ENCODE results near the gene ITLN2. TPM values are rescaled to one million over a fixed set of nuclear protein-coding genes. Genes with fewer than 3 reads are reported as not detected.
"Not testable (repeated sequence)": the region's sequence is repeated elsewhere in the genome, so short reads cannot be mapped to it uniquely, and the experiment has no call there.

Gene ITLN2
- total RNA-seq, 2 experiments from 2014 or later, result not detected

- ChIA-PET POLR2A (interaction anchor here (1.1 kb wide), 1 partner anchor 114 kb away, joined by 4 read pairs; no protein-coding TSS in a partner anchor), CTCF (interaction anchor here (0.6 to 6.5 kb wide), 52 partner anchors 9 to 332 kb away, joined by 3 to 296 read pairs (median 5); partner anchors contain the start of genes CD244, KLHDC9, LY9 and SLAMF7)
- DNase-seq, result peak; percentile 81
- Mint-ChIP-seq H3K9me3 (no peaks in the 10 kb centered on the region), H3K36me3 (no peaks in the 10 kb centered on the region), H3K4me3 (no peak overlapping the region), H3K27me3 (no peaks in the 10 kb centered on the region), H3K4me1 (ENCODE audit: low read depth) (peaks cover 2% of the 10 kb centered on the region), H3K27ac (no peak overlapping the region)
- intact Hi-C loops (cut with micrococcal nuclease), result loop anchor here (1.0 to 2.0 kb wide), 4 partner anchors 116 to 270 kb away; no protein-coding TSS in a partner anchor
Observed at GRCh38 chr1:160951443-160952128, 3.0 kb downstream of the ITLN2 start.

DNA sequence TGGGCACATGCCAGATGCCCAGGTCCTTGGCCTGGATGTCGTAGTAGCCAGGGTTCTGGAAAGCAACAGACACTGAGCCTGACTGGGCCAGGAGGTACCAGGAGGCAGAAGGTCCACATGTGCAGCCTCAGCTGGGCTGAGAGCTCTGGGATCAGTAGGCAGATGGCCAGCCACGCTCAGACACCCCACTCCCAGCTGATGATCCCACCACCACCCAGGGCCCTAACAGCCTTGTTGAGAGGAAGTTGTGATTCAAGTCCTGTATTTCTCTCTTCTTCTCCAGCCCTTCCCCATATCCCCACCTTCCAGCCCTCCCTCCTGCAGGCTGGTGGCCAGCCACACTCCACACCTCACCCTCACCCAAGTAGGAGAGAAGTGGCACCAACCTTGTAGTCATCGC lies 4.0 kb downstream of the ITLN2 start:
- DNase-seq, result no peak
- Mint-ChIP-seq H3K4me3 (no peak overlapping the region), H3K27me3 (no peaks in the 10 kb centered on the region), H3K4me1 (ENCODE audit: low read depth) (peaks cover 2% of the 10 kb centered on the region), H3K27ac (no peak overlapping the region), H3K36me3 (no peaks in the 10 kb centered on the region), H3K9me3 (no peaks in the 10 kb centered on the region)
- ChIA-PET POLR2A (interaction anchor here (1.1 kb wide), 1 partner anchor 113 kb away, joined by 4 read pairs; no protein-coding TSS in a partner anchor), CTCF (interaction anchor here (0.6 to 6.5 kb wide), 28 partner anchors 10 to 272 kb away, joined by 3 to 296 read pairs (median 7); partner anchors contain the start of genes CD244, LY9 and SLAMF7)
- intact Hi-C loops (cut with micrococcal nuclease), result loop anchor here (1.0 to 2.0 kb wide), 4 partner anchors 115 to 269 kb away; no protein-coding TSS in a partner anchor

DNA sequence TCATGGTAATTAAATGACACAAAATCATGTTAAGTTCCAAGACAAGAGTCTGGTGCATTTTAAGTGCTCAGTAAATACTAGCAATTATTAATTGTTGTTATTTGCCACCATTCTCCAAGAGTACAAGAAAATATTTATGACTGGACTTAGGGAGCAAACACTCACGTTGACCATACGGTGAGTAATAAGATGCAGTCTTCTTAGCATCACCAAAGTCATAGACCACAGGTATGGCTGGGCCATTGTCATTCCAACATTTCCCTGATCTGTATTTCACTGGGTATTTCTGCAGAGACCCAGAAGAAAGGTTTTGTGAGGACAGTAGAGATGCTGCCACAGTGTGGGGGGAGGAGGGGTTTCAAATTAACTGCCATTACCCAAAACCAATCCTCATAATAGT lies 4.7 kb downstream of the ITLN2 start:
- Mint-ChIP-seq H3K36me3 (no peaks in the 10 kb centered on the region), H3K27ac (no peak overlapping the region), H3K4me3 (no peak overlapping the region), H3K9me3 (no peaks in the 10 kb centered on the region), H3K4me1 (ENCODE audit: low read depth) (peaks cover 2% of the 10 kb centered on the region), H3K27me3 (no peaks in the 10 kb centered on the region)
- POLR2A ChIA-PET, result no interaction called here
- no peak for DNase-seq
- intact Hi-C loops (cut with micrococcal nuclease), result loop anchor here (2.0 to 10.0 kb wide), 3 partner anchors 65 to 223 kb away; partner anchors contain the start of gene ITLN1
- CTCF ChIA-PET, result interaction anchor here (3.3 to 6.5 kb wide), 3 partner anchors 9 to 172 kb away, joined by 24 to 296 read pairs (median 154); no protein-coding TSS in a partner anchor

GRCh38 chr1:160949216-160949880 lies 5.3 kb downstream of the ITLN2 start:
- POLR2A ChIA-PET; H3K4me3 Mint-ChIP-seq; H3K9me3 Mint-ChIP-seq; H3K36me3 Mint-ChIP-seq; DNase-seq; H3K27ac Mint-ChIP-seq; H3K27me3 Mint-ChIP-seq; H3K4me1 Mint-ChIP-seq (ENCODE audit: low read depth): not testable (repeated sequence)
- CTCF ChIA-PET, result interaction anchor here (3.3 to 6.5 kb wide), 3 partner anchors 8 to 172 kb away, joined by 24 to 296 read pairs (median 154); no protein-coding TSS in a partner anchor
- intact Hi-C loops (cut with micrococcal nuclease), result loop anchor here (10.0 kb wide), 1 partner anchor 65 kb away; the partner anchor contains the start of gene ITLN1

DNA sequence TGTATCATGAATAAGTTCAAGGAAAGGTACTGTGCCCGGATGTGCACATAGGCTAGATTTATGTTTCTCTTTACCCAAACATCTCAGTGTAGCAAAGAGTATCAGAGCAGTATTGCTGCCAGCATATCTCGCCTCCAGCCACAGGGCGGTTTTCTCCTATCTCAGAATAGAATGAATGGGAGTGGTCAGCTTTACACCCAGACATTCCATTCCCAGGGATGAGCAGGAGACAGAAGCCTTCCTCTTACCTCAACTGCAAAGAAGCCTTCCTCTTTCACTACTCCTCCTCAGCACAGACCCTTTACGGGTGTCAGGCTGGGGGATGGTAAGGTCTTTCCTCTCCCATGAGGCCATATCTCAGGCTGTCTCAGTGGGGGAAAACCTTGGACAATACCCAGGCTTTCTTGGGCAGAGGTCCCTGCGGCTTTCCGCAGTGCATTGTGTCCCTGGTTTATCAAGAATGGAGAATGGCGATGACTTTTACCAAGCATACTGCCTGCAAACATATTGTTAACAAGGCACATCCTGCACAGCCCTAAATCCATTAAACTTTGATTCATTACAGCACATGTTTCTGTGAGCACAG lies 7.3 kb downstream of the ITLN2 start:
- H3K9me3 Mint-ChIP-seq; H3K36me3 Mint-ChIP-seq; H3K27me3 Mint-ChIP-seq; POLR2A ChIA-PET; H3K27ac Mint-ChIP-seq; H3K4me1 Mint-ChIP-seq (ENCODE audit: low read depth); DNase-seq; CTCF ChIA-PET; H3K4me3 Mint-ChIP-seq: not testable (repeated sequence)
- intact Hi-C loops (cut with micrococcal nuclease), result loop anchor here (10.0 kb wide), 1 partner anchor 62 kb away; the partner anchor contains the start of gene ITLN1

GRCh38 chr1:160945881-160946280 lies 8.7 kb downstream of the ITLN2 start:
- H3K27ac Mint-ChIP-seq; DNase-seq; H3K9me3 Mint-ChIP-seq; H3K4me3 Mint-ChIP-seq; POLR2A ChIA-PET; H3K27me3 Mint-ChIP-seq; H3K36me3 Mint-ChIP-seq; H3K4me1 Mint-ChIP-seq (ENCODE audit: low read depth): not testable (repeated sequence)
- CTCF ChIA-PET, result interaction anchor here (2.1 to 2.2 kb wide), 2 partner anchors 111 to 168 kb away, joined by 6 to 11 read pairs; no protein-coding TSS in a partner anchor
- intact Hi-C loops (cut with micrococcal nuclease), result loop anchor here (10.0 kb wide), 1 partner anchor 61 kb away; the partner anchor contains the start of gene ITLN1

DNA sequence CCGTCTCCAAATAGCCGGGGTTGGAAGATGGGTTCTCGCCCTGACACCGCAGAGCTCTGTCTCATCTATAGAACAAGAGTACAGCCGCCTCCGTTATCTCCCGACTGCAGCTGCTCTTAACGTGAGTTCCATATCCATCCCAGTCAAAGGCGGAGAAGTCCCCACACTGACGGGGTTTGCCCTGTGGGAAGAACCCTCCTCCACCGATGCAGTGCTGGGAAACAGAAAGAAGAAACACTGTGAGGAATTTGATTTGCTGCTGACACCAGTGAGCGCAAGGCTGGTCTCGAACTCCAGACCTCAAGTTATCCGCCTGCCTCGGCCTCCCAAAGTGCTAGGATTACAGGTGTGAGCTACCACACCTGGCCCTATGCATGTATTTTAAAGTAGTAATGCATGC lies 9.5 kb downstream of the ITLN2 start:
- CTCF ChIA-PET, result interaction anchor here (0.8 to 2.2 kb wide), 3 partner anchors 9 to 168 kb away, joined by 6 to 11 read pairs (median 6); partner anchors contain the start of gene ITLN2
- H3K4me3 Mint-ChIP-seq, result no peak overlapping the region

GRCh38 chr1:160942926-160943325 lies 11.7 kb downstream of the ITLN2 start:
- H3K27me3 Mint-ChIP-seq, result no peaks in the 10 kb centered on the region
- DNase-seq, result no peak
- ChIA-PET POLR2A (no interaction called here), CTCF (interaction anchor here (0.6 kb wide), 1 partner anchor 109 kb away, joined by 3 read pairs; no protein-coding TSS in a partner anchor)
- H3K4me1 Mint-ChIP-seq (ENCODE audit: low read depth), result no peaks in the 10 kb centered on the region
- intact Hi-C loops (cut with micrococcal nuclease), result loop anchor here (10.0 kb wide), 1 partner anchor 58 kb away; the partner anchor contains the start of gene ITLN1
- H3K4me3 Mint-ChIP-seq, result no peak overlapping the region
- no peak overlapping the region for H3K27ac Mint-ChIP-seq
- no peaks in the 10 kb centered on the region for H3K9me3 Mint-ChIP-seq
- H3K36me3 Mint-ChIP-seq, result no peaks in the 10 kb centered on the region

More for the DNA sequence above, 9.5 kb downstream of the ITLN2 start:
- H3K27ac Mint-ChIP-seq, result no peak overlapping the region
- POLR2A ChIA-PET, result no interaction called here
- H3K9me3 Mint-ChIP-seq, result no peaks in the 10 kb centered on the region
- intact Hi-C loops (cut with micrococcal nuclease), result loop anchor here (10.0 kb wide), 1 partner anchor 60 kb away; the partner anchor contains the start of gene ITLN1
- no peak for DNase-seq
- no peaks in the 10 kb centered on the region for H3K27me3 Mint-ChIP-seq
- no peaks in the 10 kb centered on the region for H3K36me3 Mint-ChIP-seq
- no peaks in the 10 kb centered on the region for H3K4me1 Mint-ChIP-seq (ENCODE audit: low read depth)

GRCh38 chr1:160936666-160937065 lies 17.9 kb downstream of the ITLN2 start:
- CTCF ChIA-PET; H3K27ac Mint-ChIP-seq; intact Hi-C loops (cut with micrococcal nuclease); H3K27me3 Mint-ChIP-seq; H3K9me3 Mint-ChIP-seq; H3K4me1 Mint-ChIP-seq (ENCODE audit: low read depth); H3K4me3 Mint-ChIP-seq; DNase-seq; H3K36me3 Mint-ChIP-seq; POLR2A ChIA-PET: not testable (repeated sequence)

DNA sequence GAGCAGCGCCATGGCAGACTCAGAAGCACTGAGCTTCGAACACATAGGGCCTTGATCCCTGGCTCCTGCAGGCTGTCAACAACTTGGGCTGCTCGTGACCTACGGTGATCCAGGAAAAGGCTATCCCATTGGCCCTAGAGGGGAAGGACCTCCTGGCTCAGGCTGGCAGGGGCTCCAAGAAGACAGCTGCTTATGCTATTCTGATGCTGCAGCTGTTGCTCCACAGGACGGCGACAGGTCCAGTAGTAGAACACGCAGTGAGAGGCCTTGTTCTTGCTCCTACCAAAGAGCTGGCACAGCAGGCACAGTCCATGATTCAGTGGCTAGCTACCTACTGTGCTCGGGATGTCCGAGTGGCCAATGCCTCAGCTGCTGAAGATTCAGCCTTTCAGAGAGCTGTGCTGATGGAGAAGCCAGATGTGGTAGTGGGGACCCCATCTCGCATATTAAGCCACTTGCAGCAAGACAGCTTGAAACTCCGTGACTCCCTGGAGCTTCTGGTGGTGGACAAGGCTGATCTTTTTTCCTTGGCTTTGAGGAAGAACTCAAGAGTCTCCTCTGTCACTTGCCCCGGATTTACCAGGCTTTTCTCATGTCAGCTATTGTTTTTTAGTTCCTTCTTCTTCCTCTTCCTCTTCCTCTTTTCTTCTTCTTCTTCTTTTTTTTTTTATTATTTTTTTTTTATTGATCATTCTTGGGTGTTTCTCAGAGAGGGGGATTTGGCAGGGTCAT lies 18.9 kb downstream of the ITLN2 start:
- Mint-ChIP-seq H3K27ac (no peak overlapping the region), H3K4me1 (ENCODE audit: low read depth) (no peaks in the 10 kb centered on the region), H3K9me3 (no peaks in the 10 kb centered on the region), H3K27me3 (no peaks in the 10 kb centered on the region), H3K36me3 (no peaks in the 10 kb centered on the region), H3K4me3 (no peak overlapping the region)
- POLR2A ChIA-PET, result no interaction called here
- CTCF ChIA-PET, result interaction anchor here (0.6 to 1.3 kb wide), 3 partner anchors 16 to 101 kb away, joined by 3 to 4 read pairs (median 4); no protein-coding TSS in a partner anchor
- intact Hi-C loops (cut with micrococcal nuclease), result no loop called here
- no peak for DNase-seq

DNA sequence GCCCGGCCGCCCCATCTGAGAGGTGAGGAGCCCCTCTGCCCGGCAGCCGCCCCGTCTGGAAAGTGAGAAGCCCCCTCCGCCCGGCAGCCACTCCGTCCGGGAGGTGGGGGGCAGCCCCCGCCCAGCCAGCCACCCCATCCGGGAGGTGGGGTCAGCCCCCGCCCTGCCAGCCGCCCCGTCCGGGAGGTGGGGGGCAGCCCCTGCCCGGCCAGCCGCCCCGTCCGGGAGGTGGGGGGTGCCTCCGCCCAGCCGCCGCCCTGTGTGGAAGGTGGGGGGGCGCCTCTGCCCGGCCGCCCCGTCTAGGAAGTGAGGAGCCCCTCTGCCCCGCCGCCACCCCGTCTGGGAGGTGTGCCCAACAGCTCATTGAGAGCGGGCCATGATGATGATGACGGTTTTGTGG lies 21.3 kb downstream of the ITLN2 start:
- H3K4me1 Mint-ChIP-seq (ENCODE audit: low read depth); H3K27me3 Mint-ChIP-seq; H3K9me3 Mint-ChIP-seq; intact Hi-C loops (cut with micrococcal nuclease); POLR2A ChIA-PET; DNase-seq; H3K4me3 Mint-ChIP-seq; H3K27ac Mint-ChIP-seq; H3K36me3 Mint-ChIP-seq: not testable (repeated sequence)
- CTCF ChIA-PET, result interaction anchor here (1.7 kb wide), 1 partner anchor 19 kb away, joined by 6 read pairs; no protein-coding TSS in a partner anchor
